ENCODE data around the gene ILDR1.

ILDR1 gene

GRCh38 chr3:122013448-122013925 is 8.6 kb downstream of the ILDR1 start:
- DNase-seq = no peak

GRCh38 chr3:122012821-122013220 is 9.2 kb downstream of the ILDR1 start:
- no peak for DNase-seq

- no peak for DNase-seq
Observed at GRCh38 chr3:122011396-122011795, 10.7 kb downstream of the ILDR1 start.

- DNase-seq = no peak
Observed at GRCh38 chr3:122010506-122010905, 11.5 kb downstream of the ILDR1 start.

GRCh38 chr3:122008166-122008565 is 13.9 kb downstream of the ILDR1 start:
- DNase-seq = no peak

GRCh38 chr3:122006267-122006666 is 15.8 kb downstream of the ILDR1 start:
- no peak for DNase-seq

DNA sequence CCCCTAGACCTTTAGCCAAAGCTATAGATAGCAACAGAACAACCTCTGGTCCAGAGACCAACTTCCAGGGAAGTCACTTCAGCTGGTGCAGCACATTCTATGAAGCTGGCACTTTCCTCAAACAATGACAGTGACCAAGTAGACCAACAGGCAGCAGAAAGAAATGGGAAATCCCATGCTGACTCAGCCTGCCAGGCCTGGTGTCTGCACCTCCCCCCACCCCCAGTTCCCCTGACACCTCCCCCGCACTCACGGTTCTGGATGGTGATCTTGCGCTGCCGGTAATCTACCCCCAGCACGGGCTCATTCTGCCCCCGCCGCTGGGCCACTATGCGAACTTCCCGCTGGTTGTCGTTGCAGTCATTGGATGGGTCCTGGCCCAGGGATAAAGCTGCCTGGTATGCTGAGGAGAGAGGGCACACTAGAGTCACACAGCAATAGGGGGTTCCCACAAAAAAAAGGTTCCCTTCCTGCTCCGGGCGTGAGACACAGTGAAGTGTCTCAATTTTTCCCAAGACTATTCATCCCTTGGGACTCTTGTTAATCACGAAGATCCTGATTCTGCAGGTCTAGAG is 17.0 kb downstream of the ILDR1 start:
- peak; percentile 71 for DNase-seq

- DNase-seq = no peak
Observed at GRCh38 chr3:122004107-122004506, 17.9 kb downstream of the ILDR1 start.

- no peak for DNase-seq
Observed at GRCh38 chr3:122003606-122004005, 18.4 kb downstream of the ILDR1 start.

- no peak for DNase-seq
Observed at GRCh38 chr3:122003112-122003511, 18.9 kb downstream of the ILDR1 start.

- no peak for DNase-seq
Observed at GRCh38 chr3:122002611-122003010, 19.4 kb downstream of the ILDR1 start.

DNA sequence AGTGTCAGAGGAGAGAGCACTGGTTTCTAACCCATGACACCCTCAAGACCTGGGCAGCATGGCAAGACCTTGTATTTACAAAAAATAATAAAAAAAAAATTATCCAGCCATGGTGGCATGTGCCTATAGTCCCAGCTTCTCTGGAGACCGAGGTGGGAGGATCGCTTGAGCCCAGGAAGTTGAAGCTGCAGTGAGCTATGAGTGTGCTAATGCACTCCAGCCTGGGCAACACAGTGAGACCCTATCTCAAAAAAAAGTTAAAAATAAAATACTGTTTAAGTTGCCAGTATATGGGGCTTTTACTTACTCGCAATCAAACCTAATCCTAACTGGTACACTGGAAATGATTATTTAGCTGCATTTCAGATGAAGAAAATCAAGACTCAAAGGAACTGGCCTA is 20.2 kb downstream of the ILDR1 start:
- DNase-seq = no peak

DNA sequence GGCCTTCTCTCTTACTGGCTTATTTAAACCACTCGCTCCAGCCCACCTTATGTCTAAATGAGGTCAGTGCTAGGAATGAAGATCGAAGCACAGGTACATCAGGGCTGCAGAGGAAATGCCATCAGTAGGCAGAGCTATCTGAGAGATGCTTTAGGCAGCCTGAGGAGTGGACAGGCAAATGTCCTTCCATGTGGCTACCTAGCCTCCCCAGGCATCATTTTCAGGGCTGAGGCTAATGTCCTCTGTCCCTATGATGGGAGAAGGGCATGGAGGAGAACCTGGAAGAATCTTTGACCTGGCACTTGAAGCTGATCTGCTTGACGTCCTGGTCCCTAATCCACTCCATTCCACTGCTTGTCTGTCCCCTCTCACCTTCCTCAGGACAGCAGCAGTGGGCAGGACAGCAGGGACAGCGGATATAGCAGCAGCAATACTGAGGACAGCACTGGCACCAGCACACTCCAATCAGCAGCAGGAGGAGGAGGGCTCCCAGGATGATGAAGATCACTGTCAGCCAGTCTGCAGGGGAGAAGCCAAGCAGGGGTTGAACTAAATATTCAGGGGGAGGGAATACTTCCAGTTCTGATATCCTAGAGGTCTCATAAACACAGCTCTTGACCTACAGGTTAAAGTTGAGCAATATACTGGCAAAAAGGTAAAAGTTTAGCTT is 21.0 kb downstream of the ILDR1 start:
- DNase-seq = no peak

DNA sequence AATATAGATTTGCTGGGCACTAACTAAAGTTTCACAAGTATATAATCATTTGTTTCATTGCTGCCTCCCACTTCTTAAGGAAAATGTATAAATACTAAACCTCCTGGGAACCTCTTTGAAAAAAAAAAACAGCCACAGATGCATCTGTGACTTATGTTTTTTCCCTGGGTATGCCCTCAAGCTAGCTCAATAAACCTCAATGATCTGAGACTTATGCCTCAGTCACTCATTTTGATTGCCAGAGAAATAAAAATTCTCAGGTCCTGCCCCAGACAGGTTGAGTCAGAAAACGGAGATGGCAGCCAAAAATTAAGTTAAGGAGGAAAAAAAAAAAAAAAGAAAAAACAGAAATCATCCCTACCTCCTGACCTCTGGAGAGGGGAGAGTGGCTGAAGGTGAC is 22.1 kb downstream of the ILDR1 start:
- no peak for DNase-seq

DNA sequence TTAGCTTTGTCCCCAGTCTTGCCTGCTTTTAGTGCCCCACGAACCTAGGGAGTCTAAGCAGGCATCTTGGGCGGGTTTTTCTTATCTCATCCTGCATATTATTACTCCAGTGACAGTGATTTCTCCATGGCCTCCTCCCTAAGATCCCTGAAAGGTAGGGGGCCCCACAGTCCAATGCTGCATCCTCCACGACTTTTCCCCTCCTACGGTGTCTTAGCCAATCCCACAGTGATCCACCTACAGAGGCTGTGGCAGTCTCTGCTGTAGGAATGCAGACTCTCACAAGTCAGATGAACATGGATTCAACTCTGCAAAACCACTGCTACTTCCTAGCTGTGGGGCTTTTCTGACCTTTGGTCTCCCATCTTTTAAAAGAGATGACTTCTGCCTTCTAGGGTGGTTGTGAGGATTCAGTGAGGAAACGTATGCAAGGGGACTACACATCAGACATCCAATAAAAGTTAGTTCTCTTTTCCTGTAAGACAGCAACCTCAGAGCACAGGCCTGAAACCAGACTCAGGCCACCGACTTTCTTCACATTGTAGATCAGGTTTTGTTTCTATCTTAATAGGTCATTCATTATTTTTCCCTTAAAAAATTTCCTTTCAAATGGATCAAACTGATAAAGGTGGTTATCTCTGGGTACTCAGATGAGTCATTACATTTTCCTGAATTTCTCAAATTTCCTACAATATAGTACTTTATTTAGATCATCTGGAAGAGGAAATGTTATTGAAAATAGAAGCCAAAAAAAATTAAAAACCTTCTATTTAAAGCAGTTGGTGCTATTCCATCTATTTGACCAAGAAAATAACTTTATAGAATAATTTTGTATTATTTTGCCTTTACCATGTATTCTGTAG is 23.2 kb downstream of the ILDR1 start:
- no peak for DNase-seq

- peak; percentile 68 for DNase-seq
Observed at GRCh38 chr3:121998030-121998580, 23.9 kb downstream of the ILDR1 start.

DNA sequence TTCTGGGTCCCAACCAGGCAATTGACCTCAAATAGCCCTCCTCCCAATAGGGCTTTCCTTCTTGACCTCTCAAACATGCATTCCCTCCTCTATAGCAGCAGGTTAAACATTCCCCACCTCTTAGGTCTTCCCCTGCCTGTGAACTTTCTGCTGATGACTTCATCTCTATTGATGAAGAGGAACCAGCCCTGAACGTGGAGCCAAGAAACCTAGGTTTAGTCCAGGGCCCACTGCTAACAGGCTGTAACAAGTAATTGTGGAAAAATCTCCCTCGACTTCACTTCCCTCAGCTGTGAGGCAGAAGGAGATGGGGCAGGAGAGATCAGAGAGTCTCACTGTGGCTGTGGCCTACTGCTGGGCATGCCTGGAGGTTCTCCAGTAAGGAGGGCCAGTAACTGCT is 24.7 kb downstream of the ILDR1 start:
- no peak for DNase-seq

DNA sequence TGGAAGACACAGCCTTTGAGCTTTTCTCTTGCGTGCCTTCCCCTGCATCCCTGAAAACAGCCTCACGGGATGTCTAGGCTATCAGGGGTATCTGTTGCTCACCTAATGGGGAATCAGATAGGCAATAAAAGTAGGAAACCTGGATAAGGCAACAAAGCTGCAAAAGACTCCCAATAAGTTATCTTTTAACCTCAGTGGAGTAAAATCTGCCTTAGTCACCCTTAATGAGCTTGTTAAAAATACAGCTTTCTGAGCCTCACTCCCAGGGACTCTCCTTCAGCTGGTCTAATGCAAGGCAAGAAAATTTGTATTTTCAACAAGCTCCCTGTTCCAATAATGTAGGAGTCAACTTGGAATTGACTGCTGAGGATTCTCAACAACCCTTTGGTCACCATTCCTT is 25.6 kb downstream of the ILDR1 start:
- DNase-seq = no peak

GRCh38 chr3:121995161-121996137 is 26.6 kb downstream of the ILDR1 start:
- peak; percentile 65 for DNase-seq

- no peak for DNase-seq
Observed at GRCh38 chr3:121994551-121994950, 27.5 kb downstream of the ILDR1 start.

DNA sequence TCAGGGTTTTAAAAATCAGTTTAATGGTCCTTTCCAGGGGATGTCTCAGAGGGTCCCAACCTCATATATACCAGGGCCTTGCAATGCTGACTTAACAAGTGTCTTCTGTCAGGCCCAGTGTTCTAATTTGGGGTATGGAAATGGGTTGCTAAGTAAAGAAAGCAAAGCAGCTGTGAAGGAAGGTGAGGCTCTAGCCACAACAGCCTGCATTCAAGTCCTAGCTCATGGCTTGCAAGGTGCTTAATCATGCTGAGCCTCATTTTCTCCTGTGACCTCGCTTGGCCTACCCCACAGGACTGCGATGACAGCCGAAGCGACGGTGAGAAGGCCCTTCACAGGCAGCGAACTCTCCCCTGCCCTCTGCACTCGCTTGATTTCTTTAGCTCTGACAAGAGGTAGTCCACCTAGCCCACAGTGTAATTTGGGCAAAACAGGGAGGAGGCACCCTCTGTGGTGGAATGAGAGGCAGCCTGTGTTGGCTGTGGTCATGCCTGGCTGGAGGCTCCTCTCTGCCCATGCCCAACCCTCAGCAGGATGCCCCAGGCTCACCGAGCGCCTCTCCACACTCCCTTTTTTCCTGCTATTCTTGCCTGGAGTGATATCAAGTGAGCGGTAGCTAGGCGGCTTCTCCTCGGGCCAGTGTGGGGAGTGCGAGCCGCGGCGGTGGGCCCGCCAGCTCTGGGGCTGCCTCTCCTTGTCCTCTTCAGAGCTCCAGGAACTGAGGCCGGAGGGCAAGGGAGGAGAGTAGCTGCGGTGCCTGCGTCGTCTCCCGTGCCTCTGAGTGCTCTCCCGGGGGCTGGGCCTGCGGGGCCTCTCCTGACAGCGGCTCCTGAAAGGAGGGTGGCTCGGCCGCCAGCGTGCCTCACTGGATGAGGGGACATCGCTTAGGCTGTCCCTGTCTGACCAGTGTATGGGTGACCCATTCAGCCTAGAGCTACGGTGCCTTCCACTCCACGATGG is 29.2 kb downstream of the ILDR1 start:
- DNase-seq = no peak
